ENCODE data around the gene FAM216A.
"Not testable (repeated sequence)": the region's sequence is repeated elsewhere in the genome, so short reads cannot be mapped to it uniquely, and the experiment has no call there.

Gene FAM216A

DNA sequence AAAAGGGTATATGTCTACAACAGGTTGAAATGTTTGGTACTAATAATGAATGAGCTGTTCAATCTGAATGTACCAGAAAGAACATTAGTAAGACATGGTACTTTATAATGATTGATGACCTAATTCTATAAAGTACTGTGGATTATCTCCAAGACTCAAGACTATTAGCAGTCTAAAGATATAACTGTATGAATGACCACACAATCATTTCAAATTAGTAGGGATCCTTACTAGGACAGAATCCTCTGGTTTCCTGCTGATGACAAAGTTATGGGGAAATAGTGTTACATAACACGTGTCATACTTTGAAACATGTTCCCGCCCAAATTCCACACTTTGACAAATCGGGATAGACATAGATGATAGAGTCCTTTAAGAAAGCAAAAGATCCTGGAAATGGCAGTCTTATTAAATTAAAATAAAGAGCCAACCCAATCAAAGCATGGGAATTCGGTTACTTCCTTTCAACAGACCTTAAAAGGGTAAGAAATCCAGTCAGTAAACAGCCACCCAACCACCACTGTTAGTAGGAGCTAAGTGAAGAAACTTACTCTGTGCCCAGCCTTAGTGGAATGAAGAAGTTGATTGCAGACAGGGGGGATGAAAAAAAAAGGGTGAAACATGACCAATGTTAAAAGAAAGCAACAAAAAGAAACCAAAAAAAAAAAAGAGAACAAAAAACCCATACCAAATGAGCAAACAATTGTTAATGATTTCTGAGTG lies 30.5 kb downstream of the FAM216A start:
- no peak for DNase-seq (ENCODE audit: low spot score)

DNA sequence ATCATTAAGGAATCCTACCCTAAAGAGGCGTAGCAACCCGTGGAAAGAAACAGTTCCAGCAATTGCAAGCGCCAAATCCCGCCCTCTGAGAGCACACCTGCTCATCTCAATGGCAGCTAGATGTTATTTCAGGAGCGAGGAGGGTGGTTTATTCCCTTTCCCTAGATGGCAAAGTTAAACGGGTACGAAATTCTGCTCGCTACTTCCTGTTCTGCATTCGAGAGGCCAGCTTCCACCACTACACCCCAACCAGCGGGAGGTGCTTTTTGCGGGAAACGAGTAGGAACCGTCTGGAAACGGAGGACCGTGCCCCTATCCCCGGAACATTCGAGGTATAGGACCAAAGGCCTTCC lies 32.7 kb downstream of the FAM216A start:
- peak; percentile 46 for DNase-seq (ENCODE audit: low spot score)

DNA sequence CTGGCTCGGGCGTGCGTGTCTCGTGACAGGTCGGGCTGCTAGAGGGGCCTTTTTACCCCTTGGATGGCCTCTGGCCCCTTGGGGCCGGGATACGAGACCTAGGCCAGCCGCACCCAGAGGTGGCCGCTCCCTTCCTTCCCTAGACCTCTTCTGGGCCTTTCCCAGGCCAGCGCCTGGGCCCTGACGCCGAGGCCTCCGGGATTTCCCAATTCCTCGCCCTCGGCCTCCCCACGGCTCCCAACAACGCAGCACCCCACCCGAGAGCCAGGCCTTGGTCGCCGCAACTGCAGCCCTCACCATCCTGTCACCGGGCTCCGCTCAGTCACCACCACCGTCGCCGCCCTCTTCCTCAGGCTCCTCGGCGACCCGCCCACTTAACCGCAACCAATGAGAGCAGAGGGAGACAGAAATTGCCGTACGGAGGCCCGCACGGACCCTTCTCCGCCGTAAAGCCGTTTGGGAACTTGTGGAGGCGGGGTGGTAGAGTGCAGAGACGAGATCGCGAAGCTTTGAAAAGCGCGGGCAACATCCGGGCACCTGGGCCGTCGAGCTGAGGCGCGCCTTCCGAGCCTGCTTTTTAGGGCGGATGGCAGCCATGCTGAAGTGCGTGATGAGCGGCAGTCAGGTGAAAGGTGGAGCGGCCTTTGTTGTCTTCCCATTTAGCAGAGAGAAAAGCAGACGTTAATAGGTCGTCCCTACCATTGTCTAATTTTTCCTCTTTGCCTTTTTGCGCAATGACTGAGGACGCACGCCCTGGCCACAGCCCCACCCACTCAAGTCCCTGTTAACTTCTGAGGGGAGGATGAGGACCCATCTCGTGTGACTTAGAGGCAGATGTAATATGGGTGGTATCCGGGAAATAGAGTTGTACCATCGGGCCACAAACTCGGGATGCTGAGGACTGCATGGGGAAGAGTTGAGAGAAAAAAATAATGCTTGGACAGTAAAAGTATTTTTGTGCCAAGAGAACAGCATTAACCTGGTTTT lies 33.4 kb downstream of the FAM216A start, which contains the start of the genes RAD9B and VPS29:
TSS of gene RAD9B (plus strand) at position 580 of the 987 bp plus-strand sequence. CDS start at position 587, 7 bp downstream.
TSS of gene VPS29 (minus strand) at position 360 of the 987 bp plus-strand sequence. CDS start at position 300, 60 bp downstream.
- DNase-seq (ENCODE audit: low spot score) = peak; percentile 99

DNA sequence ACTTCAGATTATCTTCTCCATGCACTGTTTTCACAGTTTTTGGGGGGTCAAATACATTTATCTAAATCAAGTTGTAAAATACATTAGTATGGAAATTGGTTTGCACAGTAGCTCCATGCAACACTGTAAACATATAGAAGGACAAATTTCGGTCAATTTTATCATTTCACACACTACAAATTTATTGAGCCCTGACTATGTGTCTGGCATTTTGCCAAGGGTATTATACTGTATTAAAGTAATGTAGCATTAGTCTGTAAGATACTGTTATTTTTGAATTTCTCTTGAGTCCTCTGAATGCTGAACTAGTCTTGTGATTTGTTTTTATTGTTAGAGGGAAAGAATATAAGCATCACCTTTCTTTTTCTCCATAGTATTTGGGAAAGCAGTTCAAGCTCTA lies 34.8 kb downstream of the FAM216A start:
- DNase-seq (ENCODE audit: low spot score) = no peak

DNA sequence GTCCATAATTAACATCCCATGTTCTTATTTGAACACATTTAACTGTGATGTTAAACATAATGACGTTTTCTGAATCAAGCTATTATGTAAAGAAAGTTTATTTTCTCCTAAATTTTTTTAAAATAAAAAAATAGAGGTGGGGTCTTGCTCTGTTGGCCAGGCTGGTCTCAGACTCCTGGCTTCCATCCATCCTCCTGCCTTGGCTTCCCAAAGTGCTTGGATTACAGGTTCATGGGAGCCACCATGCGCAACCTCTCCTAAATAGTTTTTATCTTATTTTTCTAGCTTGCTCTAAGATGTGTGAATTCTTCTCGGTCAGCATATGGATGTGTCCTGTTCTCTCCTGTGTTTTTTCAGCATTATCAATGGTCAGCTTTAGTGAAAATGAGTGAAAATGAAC lies 36.7 kb downstream of the FAM216A start:
- no peak for DNase-seq (ENCODE audit: low spot score)

DNA sequence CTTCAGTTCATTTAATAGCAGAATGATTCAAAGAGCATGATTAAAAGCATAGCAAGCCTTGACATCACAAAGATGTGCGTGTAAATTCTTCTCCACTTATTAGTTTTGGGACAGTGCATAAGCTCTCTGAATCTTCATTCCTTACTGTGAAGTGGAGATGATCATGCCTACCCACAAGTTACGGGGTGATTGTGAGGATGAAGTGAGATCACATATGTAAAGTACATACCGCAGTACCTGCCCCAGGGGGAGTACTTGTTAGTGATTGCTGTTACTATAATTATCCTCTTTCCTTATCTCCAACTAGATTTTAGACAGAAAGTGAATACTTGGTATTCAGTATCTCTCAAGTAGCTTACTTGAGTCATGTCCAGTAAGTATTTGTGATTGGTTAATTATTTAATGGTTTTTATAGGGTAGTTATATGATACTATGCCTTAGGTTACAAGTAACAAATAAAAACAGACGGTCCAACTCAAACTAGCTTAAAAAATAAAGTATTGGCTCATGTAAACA lies 39.5 kb downstream of the FAM216A start:
- DNase-seq (ENCODE audit: low spot score) = no peak

DNA sequence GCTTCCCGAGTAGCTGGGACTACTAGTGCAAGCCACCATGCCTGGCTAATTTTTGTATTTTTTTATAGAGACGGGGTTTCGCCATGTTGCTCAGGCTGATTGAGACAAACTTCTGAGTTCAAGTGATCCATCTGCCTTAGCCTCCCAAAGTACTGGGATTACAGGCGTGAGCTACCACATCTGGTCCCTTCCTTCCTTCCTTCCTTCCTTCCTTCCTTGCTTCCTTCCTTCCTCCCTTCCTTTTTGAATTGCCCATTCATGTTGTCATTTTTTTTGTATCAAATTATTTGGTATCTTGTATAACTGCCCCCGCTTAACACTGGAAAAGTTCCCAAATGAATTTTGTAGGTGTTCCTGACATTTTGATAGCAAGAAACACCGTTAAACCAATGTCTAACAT lies 45.2 kb downstream of the FAM216A start:
- no peak for DNase-seq (ENCODE audit: low spot score)

DNA sequence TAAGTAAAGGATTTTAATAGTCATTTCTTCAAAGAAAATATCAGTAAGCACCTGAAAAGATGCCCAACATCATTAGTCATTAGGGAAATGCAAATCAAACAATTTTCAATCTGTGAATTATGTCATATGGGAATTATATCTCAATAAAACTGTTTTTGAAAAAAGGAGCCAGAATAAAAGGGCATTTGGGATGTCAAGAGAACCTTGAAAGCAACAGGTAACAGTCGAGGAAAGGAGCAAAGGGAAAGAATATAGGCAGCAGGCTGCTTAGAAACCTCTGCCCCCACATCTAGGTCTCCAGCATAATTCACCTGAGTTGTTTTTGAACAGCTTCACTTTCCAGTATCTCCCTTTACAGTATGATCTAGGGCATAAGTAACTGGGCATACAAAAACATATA lies 45.7 kb downstream of the FAM216A start:
- no peak for DNase-seq (ENCODE audit: low spot score)

DNA sequence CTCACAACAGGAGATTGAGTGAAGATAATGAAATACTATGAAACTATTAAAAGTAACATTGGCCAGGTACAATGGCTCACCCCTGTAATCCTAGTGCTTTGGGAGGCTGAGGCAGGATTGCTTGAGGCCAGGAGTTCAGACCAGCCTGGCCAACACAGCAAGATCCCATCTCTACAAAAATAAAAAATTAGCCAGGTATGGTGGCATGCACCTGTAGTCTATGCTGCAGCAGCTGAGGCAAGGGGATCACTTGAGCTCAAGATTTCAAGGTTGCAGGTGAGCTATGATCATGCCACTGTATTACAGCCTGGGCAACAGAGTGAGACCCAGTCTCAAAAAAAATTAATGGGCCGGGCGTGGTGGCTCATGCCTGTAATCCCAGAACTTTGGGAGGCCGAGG lies 48.4 kb downstream of the FAM216A start:
- DNase-seq (ENCODE audit: low spot score) = no peak

DNA sequence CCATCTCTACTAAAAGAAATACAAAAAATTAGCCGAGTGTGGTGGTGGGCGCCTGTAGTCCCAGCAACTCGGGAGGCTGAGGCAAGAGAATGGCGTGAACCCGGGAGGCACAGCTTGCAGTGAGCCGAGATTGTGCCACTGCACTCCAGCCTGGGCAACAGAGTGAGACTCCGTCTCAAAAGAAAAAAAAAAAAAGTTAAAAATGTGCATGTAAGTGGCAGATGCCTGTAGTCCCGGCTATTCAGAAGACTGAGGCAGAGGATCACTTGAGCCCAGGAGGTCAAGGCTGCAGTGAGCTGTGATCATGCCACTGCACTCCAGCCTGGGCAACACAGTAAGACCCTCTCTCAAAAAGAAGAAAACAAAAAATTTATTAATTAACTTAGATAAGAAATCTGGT lies 49.4 kb downstream of the FAM216A start:
- not testable (repeated sequence) for DNase-seq (ENCODE audit: low spot score)

DNA sequence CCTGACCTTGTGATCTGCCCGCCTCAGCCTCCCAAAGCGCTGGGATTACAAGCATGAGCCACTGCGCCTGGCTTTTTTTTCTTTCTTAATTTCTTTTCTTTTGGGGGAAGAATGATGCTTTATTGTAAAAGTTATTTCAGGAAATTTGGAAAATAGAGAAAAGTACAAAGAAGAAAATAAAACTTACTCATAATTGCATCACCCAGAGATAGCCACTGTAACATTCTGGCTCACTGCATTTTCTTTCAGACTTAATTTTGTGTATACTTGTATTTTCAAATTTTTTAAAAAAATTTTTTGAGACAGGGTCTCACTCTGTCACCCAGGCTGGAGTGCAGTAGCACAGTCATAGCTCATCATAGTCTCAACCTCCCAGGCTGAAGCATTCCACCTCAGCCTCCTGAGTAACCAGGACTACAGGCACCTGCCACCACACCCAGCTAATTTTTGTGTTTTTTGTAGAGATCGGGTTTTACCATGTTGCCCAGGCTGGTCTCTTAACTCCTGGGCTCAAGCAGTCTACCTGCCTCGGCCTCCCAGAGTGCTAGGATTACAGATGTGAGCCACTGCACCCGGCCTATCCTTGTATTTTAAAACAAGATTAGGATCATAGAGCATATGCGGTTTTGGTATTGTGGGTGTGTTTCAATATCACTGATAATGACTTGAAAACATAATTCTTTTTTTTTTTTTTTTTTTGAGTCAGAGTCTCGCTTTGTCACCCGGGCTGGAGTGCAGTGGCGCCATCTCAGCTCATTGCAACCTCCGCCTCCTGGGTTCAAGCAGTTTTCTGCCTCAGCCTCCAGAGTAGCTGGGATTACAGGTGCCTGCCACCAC lies 52.4 kb downstream of the FAM216A start:
- DNase-seq (ENCODE audit: low spot score) = peak; percentile 44

DNA sequence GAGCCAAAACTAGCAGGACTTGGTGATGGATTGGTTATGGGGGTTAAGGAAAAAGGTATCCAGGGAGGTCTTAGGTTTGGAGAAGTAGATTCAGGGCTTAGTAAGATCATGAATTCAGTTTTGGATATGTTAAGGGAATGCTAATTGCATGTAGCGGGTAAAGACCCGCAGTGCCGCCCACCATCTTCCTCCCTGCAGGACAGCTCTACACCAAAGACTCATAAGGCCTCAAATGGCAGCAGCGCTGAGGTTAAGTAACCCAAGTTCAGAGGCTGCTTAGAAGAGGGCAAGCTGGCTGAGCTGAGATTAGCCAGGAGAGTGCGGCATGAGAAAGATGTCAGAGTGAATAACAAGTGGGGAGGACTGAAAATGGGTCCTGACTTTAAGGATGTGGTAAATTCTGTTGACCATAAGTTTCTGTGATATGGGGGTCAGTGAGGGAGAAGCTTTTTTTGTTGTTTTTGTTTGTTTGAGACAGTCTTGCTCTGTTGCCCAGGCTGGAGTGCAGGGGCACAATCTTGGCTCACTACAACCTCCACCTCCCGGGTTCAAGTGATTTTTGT lies 59.7 kb downstream of the FAM216A start:
- no peak for DNase-seq (ENCODE audit: low spot score)

DNA sequence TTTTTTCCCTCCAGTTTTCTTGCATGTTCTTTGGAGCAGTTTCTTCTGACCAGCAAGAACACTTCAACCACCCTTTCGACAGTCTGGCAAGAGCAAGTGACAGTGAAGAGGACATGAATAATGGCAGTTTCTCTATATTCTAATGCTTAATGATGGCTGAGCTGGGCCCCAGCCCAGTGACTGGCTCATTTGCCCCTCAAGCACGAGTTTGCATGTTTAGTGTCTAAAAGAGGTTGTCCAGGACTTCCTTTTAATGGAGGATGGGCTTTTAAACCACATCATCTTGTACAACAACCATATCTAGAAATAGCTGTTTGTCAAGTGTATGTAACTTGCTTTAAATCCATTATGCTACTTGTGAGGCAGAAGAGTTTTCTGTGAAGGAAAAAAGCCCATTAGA lies 61.9 kb downstream of the FAM216A start:
- DNase-seq (ENCODE audit: low spot score) = no peak

DNA sequence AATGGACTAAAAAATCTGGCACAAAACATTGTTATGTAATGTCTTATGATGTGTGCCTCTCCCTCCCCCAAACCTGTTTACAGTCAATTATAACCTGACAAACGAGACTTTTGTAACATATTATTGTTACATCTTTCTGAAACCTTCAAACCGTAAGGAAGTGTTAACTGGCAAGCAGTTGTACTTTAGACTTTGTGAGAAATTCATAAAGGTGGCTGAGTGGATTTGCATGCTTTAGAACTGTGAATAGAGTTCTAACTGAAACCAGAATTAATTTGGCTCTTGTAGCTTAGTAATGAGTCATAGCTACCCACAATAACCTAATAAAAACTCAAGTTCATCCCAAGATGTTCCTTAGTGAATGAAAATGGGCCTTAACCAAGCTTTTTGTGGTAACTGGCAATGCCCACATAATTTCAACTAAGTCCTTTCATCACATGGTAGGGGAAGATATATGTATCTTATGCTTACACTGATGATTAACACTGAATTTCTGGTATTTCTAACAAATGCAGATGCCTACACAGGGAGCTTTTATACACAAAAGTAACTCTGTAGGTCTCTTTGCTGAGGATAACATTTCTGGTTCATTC lies 63.2 kb downstream of the FAM216A start:
- DNase-seq (ENCODE audit: low spot score) = peak; percentile 27

DNA sequence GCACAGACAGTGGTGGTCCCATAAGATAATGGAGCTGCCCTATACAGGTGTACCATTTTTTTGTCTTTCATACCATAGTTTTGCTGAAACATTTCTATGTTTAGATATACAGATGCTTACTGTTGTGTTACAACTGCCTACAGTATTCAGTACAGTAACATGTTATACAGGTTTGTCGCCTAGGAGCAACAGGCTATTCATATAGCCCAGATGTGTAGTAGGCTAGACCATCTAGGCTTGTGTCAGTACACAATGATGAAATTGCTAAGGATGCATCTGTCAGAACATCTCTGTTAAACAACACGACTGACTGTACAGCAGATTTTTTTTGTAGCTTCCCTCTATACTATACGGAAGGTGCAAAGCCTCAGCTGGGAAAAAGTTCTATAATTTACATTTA lies 64.0 kb downstream of the FAM216A start:
- DNase-seq (ENCODE audit: low spot score) = no peak

DNA sequence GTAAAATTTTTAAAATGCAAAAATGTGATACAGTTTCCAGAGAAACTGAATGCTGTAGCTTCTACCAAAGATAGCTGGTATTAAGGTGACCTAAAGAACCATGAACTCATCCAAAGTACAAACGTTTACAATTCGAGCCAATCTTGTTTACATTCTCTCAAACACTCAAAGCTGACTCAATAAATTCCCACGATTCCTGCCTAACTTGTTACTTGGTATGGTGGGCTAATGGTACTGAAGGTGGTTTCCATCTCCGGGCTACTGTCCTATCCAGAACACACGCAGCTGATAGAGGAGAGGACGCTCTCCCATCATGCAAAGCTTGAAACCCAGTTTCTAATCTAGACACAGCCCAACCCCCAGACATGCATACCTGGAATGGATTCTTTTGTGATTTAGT lies 65.0 kb downstream of the FAM216A start:
- no peak for DNase-seq (ENCODE audit: low spot score)

DNA sequence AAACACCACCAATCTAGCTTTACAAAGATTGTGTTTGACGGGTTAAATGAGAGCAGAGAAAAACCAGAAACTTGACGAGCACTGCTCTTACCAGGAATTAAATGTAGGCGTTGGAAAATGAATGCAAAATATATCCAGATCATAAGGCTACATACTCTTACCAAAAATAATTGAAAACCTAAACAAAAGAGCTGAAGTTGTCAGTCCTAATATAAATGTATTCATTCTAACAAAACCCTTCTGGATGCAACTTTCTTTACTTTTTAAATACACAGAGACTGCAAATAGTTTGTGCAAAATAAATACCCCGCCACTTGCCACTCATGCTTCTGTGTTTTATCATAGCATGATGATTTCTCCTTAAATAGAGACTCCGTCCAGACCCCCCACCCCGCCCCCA lies 66.2 kb downstream of the FAM216A start:
- DNase-seq (ENCODE audit: low spot score) = no peak

DNA sequence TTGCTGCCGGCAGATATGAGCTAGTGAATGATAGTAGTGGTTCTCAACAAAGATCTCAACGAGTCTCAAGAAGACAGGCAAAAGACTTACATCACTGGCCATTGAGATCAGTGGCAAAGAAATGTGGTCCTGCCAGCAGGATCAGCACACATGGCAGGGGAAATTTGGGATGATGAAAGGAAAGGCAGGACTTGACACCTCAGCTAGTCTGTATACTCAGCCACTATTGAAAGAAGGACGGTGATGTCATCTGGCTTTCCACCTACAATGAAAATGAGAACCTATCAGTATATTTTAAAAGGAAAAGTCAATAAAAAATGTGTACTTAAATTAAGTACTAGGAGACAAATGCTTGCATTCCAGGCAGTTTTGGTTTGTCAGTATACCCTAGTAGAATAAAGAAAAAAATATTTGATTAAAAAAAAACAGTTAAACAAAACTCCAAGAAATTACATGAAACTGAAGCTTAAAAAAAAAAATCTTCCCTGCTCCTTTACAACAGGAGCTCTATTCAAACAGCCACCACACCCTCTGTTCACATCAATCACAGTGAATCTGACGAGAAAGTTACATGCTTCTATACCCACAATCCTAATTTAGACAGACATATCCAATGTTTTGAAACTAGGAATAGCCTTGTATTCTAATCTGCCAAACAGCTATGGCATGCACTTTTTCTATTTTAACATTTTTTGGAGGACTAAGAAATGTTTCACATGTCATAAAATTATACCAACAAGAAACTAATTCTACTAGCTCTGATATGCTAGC lies 68.4 kb downstream of the FAM216A start:
- DNase-seq (ENCODE audit: low spot score) = no peak

DNA sequence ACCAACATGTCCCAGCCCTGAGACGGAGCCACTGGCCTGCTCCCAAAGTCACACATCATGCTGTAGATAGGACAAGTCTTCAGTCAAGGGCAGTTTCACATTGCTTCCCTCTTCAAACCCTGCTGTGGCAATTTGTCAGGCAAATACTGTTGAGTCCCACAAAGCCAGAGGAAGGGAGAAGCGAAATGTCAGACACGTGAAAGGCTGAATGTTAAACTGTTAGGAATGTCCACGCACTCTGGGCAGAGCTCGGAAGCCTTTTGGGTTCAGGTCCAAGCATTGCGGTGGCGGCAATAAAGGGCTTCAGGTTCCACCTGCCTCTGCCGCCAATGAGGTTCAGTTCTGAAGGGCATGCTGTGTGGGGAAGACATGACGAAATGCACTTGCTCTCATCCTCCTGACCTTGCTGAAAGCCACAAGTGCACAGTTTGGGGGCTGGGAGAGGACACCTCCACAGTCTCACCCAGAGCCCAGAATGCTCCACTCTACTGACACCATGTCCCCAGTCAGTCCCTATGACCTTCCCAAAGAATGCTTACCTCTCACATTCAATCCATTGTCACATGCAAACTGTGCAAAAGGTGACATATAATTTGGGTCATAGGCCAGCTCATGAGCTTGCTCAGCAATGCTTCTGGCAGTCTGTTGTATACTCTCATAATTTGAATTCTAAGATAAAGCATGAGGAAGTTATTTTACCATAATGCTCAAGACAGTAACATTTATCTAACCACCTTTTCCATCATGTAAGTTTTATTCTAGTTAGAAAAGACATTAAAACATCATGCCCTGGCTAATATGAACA lies 69.2 kb downstream of the FAM216A start:
- no peak for DNase-seq (ENCODE audit: low spot score)

Data from activated CD4-positive, alpha-beta T cell treated with anti-CD3 and anti-CD28 coated beads, Interleukin-2, Interleukin-4, amounts not matched to agents 100 ng/mL and 50 ng/mL, durations not matched to agents 16 hours and 8 hours (primary cell).